Activated T-cell treated with anti-CD3 and anti-CD28 coated beads for 48 hours (primary cell): ENCODE data around the gene BCL3.
"Not testable (repeated sequence)": the region's sequence is repeated elsewhere in the genome, so short reads cannot be mapped to it uniquely, and the experiment has no call there.

Experiments
- DNase-seq: peaks from one replicate; pipeline ENCODE4 v3.0.0-alpha.2; 2020; ENCODE audit warnings: low read depth

BCL3 gene

DNA sequence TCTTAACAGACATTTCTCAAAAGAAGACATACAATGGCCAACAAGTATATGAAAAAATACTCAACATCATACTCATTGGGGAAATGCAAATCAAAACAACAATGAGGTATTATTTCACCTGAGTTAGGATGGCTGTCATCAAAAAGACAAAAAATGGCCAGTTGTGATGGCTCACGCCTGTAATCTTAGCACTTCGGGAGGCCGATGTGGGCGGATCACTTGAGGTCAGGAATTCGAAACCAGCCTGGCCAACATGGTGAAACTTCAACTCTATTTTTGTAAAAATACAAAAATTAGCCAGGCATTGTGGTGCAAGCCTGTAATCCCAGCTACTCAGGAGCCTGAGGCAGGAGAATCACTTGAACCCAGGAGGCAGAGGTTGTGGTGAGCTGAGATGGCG lies 27.6 kb upstream of the BCL3 start:
- no peak for DNase-seq

DNA sequence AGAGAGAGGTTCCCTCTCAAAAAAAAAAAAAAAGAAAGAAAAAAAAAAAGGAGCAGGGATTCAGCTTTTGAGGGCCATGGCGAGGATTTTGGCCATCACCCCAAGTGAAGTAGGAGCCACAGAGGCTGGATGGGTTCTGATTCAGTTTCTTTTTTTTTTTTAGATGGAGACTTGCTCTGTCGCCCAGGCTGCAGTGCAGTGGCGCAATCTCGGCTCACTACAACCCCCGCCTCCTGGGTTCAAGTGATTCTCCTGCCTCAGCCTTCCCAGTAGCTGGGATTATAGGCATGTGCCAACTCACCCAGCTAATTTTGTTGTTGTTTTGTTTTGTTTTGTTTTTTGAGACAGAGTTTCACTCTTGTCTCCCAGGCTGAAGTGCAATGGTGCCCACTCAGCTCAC lies 27.1 kb upstream of the BCL3 start:
- not testable (repeated sequence) for DNase-seq

DNA sequence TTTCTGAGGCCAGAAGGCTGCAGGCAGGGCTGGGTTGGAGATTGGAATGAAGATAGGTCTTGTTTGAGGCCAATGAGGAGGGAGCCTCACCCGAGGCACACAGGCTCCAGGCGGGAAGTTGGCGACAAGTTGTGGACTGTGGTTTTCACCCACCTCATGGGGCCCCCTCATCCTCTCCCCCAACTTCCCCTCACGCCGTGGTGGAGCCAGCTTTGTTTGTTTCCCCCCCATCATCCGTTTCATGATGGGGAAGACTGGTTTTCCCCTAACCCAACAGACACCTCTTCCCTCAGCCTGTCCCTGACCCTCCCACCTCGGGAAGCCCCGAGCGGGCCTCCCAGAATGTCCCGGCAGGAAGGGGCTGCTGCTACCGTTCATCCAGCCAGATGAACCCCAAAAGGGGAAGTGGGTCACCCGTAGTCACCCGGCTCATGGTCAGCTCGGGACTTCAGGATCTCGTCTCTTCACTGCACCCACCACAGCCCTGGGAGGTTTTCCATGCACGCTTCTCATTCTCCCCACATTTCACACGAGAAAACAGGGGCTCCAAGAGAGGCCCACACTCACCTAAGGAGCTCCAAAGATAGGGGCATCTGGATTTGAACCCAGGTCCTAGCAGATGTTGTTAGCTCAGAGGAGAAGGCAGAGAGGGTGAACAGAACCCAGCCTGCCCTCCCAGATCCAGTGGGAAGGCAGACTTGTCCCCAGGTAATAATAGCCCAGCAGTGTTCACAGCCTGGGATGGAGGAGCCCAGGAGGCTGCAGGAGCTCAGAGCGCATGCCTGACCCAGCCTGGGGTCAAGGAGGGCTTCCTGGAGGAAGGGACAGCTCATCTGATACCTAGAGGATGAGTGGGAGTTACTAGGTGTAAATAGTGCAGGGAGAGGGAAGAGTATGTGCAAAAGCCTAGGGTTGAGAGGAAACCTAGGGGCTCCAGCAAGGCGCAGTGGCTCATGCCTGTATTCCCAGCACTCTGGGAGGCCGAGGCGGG lies 26.1 kb upstream of the BCL3 start:
- DNase-seq: no peak

DNA sequence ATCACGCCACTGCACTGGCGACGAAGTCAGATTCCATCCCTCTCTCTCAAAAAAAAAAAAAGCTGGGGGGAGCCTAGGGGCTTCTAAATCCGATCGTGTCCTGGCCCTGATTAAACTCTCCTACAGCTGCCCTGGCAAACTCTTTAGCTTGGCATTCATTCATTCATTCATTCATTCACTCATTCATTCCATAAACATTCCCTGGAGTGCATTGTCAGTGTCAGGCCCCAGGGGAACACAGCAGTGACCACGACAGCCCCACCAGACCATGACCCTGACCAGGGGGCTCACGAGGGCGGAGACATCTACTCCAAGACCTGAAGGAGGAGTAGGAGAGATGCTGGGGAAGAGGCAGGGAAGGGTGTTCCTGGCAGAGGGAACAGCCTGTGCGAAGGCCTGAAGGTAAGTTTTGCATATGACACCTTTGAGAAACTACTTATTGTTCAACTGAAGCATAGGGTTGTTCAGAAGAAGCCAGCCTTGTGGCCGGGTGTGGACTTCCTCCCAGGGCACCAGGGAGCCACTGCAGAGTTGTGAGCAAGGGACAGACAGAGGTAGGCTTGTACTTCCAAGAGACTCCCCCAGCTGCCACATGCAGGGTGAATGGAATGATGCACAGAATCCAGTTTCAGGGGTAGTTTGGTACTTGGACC lies 25.1 kb upstream of the BCL3 start:
- DNase-seq: no peak

DNA sequence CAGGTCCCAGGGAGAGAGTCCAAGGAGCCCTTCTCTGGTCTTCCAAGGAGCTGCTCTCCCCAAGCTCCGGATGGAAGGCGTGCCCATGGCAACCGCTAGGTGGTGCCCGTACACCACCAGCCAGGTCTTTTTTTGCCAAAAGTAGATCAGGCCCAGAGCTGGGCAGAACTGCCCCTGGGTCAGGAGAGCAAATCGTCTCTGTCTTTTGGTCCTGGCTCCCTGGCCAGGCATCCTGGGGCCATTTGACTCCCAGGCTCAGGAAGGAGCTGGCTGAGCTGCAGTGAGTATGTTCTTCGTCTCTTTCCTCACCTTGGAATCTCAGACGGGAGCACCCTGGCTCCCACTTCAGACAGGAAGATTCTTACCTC lies 24.6 kb upstream of the BCL3 start:
- DNase-seq: peak; percentile 75

DNA sequence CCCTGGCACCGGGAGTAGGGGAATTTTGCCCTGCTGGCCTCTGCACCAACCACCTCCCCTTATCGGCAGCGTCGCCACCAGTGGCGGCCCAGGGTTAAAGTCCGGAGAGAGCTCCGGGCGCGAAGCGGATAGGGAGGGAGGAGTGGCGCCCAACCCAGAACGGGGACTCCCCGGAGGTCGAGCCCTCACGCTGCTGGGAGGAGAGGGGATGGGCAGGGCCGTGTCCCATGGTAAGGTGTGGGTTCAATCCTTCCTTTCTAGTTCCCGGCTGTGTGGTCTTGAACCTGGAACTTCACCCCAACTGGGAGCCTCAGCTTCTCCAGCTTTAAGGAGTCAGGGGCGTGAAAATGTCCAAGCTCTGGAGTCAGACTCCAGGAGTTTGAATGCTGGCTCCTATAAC lies 23.3 kb upstream of the BCL3 start:
- no peak for DNase-seq

DNA sequence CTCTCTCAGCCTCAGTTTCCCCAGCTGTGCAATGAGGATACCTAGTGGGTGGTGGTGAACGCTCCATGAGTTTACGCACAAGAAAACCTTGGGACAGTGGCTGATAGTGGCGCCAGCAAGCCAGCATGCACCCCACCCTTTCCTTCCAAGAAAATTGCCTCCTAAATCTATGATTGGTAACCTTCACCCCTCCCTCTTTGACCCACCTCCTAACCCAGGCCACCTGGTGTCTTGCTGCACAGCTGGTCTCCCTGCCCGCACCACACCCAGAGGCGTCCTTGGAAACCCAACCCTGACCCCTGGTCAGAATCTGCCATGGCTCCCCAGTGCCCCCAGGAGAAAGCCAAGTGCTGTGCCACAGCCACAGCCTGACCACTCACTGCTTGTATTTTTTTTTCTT lies 22.8 kb upstream of the BCL3 start:
- DNase-seq: no peak

DNA sequence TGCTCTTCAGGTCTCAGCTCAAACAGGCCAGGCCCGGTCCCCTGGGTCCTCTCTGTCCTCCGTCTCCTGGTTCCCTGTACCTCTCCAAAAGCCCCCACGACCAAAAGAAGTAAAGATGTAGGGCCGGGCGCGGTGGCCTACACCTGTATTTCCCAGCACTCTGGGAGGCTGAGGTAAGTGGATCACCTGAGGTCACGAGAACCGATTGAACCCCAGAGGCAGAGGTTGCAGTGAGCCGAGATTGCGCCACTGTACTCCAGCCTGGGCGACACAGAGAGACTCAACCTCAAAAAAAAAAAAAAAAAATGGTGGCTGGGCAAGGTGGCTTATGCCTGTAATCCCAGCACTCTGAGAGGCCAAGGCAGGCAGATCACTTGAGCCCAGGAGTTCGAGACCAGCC lies 22.0 kb upstream of the BCL3 start:
- no peak for DNase-seq

DNA sequence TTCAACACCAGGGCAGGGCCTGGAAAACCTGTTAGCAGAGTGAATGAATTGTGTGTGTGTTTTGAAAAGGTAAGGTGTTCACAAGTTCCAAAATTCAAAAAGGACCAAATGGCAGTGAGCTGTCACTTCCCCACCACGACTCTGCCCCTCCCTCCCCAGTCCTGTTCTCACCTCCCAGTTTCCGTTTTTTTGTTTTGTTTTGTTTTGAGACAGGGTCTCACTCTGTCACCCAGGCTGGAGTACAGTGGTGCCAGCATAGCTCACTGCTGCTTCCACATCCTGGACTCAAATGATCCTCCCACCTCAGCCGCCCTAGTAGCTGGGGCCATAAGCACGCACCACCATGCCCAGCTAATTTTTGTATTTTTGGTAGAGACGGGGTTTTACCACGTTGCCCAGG lies 20.3 kb upstream of the BCL3 start:
- DNase-seq: no peak

DNA sequence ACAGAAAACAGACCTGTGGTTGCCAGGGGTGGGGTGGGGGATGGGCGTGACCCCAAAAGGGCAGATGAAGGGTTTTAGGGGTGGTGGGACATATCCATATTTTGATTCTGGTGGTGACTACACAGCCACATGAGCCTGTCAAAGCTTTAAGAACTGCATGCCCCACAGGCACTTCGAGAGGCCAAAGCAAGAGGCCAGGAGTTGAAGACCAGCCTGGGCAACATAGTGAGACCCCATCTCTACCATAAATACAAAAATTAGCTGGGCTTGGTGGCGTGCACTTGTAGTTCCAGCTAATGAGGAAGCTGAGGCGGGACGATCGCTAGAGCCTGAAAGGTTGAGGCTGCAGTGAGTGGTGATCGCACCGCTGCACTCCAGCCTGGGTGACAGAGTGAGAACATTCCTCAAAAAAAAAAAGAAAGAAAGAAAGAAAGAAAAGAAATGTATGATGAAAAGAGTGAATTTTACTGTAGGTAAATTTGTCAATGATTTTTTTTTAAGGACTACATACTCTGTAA lies 18.9 kb upstream of the BCL3 start:
- no peak for DNase-seq

DNA sequence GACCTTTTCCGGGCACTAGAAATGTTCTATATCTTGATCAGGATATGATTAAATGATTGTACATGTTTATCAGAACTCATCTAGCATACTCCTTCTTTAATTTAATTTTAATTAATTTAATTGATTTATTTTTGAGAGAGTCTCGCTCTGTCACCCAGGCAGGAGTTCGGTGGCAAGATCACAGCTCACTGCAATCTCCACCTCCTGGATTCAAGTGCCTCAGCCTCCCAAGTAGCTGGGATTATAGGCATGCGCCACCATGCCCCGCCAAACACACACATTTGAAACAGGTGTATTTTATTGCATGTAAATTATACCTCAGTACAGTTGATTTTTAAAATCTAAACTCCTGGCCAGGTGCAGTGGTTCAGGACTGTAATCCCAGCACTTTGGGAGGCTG lies 17.4 kb upstream of the BCL3 start:
- DNase-seq: no peak

DNA sequence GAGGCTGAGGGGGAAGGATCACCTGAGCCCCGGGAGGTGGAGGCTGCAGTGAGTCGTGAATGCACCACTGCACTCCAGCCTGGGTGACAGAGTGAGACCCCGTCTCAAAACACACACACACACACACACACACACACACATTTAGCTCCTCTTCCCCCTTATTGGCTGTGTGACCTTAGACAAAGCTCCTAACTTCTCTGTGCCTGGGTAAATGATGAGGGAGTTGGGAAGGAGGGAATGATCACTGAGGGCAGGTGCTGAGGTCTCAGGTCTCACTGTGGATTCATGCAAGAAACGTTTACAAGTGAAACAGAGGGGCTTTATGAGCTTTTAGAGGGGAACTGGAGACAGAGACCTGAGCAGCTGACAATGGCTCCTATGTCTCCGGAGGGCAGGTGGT lies 16.9 kb upstream of the BCL3 start:
- DNase-seq: no peak

DNA sequence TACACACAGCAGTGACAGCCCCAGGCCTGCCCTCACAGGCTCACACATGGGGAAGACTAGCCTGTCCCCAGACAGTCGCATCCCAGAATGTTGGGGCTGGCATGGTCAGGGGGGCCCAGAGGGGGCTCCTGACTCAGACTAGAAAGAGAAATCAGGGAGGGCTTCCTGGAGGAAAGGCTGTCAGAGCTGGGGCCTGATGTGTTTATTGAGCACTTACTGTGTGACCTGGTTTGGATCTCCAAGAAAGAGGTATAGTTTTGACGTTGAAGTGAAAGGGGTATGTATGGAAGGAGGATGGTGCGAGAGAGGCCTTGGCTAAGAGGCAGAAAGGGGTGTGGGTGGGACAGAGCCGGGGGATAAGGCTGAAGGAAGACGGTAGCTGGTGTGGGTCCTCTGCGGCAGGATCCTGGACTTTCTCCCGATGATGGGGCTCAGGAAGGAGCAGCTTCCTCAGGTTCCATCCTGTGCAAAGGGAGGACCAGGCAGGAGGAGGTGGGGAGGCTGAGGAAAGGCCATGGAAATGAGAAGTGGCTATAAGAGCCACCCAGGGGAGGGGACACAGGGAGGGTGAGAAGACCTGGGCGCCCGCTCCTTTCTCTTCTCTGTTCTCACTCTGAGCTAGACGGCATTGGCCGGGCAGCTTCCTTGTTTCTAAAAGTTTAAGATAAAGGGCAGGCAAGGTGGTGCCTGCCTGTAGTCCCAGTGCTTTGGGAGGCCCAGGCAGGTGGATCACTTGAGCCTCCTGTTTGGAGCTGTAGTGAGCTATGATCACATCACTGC lies 16.1 kb upstream of the BCL3 start:
- DNase-seq: no peak

DNA sequence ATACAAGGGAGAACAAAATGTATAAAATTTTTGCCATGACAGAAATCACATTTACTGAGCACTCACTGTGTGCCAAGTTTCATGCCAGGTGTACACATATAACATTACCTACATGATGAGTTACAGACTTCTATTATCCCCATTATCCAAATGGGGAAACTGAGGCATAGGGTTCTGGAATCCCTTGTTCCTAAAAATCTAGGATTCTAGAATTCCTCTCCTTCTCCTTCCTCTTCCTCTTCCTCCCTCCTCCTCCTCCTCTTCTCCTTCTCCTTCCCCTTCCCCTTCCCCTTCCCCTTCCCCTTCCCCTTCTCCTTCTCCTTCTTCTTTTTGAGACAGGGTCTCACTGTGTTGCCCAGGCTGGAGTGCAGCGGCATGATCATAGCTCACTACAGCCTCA lies 14.2 kb upstream of the BCL3 start:
- no peak for DNase-seq

DNA sequence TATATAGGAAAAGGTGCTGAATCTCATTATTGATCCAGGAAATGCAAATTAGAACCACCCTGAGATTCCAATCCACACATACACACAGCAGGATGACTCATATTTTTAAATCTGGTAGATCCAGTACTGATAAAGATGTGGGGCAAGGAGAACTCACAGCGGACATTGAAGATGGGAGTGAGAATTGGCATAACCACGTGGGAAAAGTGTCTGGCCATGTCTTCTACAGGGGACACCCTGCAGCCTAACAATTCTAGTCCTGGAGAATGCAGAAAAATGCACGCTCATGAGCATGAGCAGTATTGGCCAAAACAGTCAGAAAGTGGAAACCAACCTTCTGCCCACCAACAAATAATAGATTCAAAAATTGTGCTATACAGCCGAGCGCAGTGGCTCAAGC lies 13.5 kb upstream of the BCL3 start:
- no peak for DNase-seq

DNA sequence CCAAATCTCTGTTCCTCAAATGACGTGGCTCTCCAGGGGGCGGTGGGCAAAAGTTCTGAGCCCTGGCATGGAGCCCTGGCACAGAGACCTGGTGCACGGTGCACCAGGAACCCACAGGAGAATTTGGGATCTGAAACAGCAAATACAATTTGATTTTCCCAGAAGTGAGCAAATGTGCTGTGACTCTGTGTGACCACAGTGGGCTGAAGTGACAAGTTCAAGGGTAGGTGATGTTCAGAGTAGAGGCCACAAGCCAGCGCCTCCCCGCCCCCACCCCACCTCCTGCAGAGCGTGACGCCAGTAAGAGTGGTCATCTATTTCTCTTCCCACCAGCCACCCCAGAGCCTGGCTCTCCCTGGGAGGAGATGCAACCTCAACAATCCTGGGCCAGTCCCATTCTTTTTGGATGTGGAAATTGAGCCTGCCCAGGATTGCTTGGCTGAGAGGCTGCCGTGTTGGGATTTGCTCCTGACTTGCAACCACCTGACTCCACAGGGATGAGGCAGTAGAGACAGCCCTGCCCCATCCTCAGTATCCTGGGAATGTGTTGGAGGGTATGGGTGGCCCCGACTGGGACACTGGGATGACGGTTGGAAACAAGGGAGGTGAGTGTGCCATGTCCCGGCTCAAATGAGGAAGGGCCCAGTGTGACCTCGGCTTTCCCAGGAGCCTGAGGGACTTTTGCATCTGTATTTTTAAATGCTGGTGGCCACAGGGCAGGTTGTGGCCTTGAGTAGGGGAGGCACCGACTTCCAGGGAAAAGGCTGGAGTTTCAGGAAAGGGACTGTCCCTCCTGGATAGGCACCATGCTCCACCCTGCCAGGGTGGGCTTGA lies 11.1 kb upstream of the BCL3 start:
- DNase-seq: no peak

DNA sequence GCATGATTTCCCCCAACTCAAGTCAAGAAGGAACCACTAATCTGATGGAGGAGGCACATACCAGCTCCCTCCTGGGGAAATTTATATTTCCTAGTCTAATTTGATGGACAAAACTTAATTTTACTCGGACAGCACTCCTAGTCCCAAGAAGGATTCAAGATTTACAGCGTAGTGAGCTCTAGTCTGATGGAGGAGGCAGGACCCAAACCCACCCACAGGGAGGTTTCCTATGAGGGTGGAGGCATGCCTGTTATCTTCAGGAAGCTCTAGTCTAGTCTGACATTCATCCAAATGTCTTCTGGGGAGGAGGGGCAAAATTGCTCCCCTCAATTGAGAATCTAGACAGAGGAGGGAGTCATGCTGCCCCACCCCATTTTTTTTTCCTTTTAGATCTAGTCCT lies 10.4 kb upstream of the BCL3 start:
- no peak for DNase-seq

DNA sequence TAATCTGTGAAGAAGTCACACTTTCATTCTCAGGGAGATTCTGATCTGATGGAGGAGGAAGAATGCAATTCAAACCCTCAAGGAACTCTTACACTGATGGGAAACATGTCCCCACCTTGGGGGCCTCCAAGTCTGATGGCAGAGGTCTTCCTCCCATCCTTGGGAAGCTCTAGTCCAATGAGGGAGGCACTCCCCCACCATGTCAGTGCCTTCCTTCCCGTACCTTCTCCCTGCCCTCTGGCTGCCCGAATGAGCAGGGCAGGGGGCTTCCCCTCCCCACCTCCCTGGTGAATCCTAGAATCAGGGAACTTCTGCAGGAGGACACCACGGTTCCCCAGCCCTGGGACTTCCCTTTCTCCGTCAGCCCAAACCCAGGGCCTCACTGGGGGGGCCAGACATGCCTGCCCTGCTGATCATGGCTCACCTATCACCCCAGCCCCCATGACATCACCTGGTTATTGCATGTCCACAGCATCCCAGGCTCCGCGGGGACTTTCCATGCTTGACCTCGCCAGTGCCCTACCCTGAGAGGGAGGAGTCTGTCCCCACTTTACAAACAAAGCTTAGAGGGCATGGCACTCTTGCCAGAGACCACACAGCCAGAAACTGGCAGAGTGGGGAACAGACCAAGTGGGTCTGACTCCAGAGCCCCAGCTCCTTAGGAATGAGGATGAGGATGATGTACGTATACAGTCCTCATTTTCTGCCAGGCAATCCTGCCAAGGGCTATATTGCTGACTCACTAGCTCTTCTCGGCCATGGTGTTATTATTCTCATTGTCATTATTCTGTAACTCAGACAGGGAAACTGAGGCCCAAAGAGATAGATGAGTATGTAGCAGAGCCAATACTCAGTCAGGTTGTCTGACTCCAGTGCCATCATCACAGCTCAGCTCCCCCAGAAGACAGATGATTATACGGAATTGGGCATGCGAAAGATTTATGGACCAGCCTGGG lies 9.6 kb upstream of the BCL3 start:
- DNase-seq: no peak

DNA sequence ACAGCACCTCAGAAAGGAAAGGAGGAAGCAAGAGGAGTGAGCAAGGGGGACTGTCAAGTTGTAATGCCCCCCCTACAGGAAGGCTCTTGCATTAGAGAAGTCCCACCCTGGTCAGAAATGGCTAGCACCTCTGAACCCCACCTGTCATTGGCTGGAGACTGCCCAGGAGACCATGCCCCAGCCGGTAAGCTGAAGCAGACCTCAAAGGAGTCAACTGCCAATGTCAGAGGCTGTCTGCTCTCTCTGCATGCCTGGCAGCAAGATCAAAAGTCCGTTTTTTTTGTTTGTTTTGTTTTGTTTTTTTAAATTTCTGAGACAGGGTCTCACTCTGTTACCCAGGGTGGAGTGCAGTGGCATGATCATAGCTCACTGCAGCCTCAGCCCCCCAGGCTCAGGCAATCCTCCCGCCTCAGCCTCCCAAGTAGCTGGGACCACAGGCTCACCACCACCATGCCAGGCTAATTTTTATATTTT lies 8.1 kb upstream of the BCL3 start:
- DNase-seq: no peak

DNA sequence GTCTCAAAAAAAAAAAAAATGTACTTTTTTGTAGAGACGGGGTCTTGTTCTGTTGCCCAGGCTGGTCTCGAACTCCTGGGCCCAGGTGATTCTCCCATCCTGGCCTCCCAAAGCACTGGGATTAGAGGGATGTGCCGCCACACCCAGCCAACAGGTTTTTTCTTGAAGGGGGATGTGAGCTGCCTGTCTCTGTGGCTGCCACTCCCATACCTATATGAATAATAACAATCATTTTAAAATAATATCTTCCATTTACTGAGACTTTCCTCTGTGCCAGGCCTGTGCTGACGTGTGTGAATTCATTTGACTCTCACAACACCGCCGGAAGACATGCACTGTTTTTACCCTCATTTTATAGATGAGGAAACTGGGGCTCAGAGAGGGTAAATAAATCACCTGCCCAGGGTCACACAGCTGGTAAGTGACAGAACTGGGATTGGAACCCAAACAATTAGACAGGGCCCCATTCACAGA lies 7.2 kb upstream of the BCL3 start:
- DNase-seq: no peak
